HCT116 (cell line): Measurements from ENCODE around the gene GXYLT2. TPM values are rescaled to one million over a fixed set of nuclear protein-coding genes. Genes with fewer than 3 reads are reported as not detected.

Experiments used
- ATAC-seq: fragments of 200-7000 bp; cut with Tn5 transposase; 2 replicates; pipeline ENCODE4 v1.9.1; 2020; ENCODE audit warnings: mild to moderate bottlenecking, moderate library complexity
- BruUV-seq: library from RNA; stranded (reverse); fragments of 400-500 nt; replicated peaks from 2 replicates; lab custom pipeline; 2021; lab: Mats Ljungman, UMichigan
- CTCF ChIA-PET: fragments of 300-600 bp; sonication (Branson Sonifier 250); formaldehyde crosslinking; loops from one replicate; lab custom pipeline; 2021; ENCODE audit warnings: antibody characterized with exemption; lab: Charles Lee
- POLR2A ChIA-PET: fragments of 300-600, 350-600 bp; sonication (Branson Sonifier 250); formaldehyde crosslinking; loops from one replicate; lab custom pipeline; 2021; ENCODE audit warnings: antibody characterized with exemption; lab: Charles Lee
- RAD21 ChIA-PET, 2 experiments: fragments of 300-600 bp; sonication (Branson Sonifier 250); formaldehyde crosslinking; loops; one replicate each; lab custom pipeline; 2023; ENCODE audit warnings: low total read pairs in 2 of 2; ENCODE audit not compliant: uncharacterized antibody in 2 of 2, unreplicated experiment in 2 of 2, low non-redundant PET in 1 of 2; lab: Charles Lee
- DNase-seq: peaks from one replicate; pipeline ENCODE4 v3.0.0-alpha.2; 2010; ENCODE audit warnings: low read depth, low spot score
- H2AFZ ChIP-seq: fragments of 200-600 bp; shearing (Covaris generic), sonication (generic); 2 replicates; pipeline ENCODE4 v1.6.1; 2017; ENCODE audit warnings: low read depth, mixed run types, mixed read lengths, antibody characterized with exemption, low read length; ENCODE audit not compliant: poor library complexity, severe bottlenecking
- H3K27ac ChIP-seq: 2 replicates; pipeline ENCODE4 v1.5.1; 2012; ENCODE audit warnings: low read depth, low read length
- H3K27me3 ChIP-seq: fragments of 200-600 bp; sonication (generic); 2 replicates; pipeline ENCODE4 v1.6.1; 2016; ENCODE audit warnings: mixed run types, low read length, mixed read lengths; ENCODE audit not compliant: insufficient read depth
- H3K36me3 ChIP-seq, 2 experiments: fragments of 200-500 bp in 1 of 2; fragments of 200-600 bp in 1 of 2; sonication (Bioruptor generic) in 1 of 2; sonication (generic) in 1 of 2; 2 replicates each; pipeline versions ENCODE4 v1.5.1 to v1.6.1; 2014 to 2016; ENCODE audit warnings: low read length in 2 of 2, inconsistent platforms in 1 of 2, mixed read lengths in 1 of 2, mixed run types in 1 of 2; ENCODE audit not compliant: insufficient read depth in 2 of 2, control insufficient read depth in 1 of 2
- H3K4me1 ChIP-seq, 2 experiments: fragments of 200-600 bp in 1 of 2; sonication (generic) in 1 of 2; 2 replicates each; pipeline versions ENCODE4 v1.5.1 to v1.6.1; 2012 to 2017; ENCODE audit warnings: low read length in 2 of 2, inconsistent platforms in 1 of 2, mild to moderate bottlenecking in 1 of 2, mixed read lengths in 1 of 2, mixed run types in 1 of 2, moderate library complexity in 1 of 2; ENCODE audit not compliant: insufficient read depth in 2 of 2, control insufficient read depth in 1 of 2
- H3K4me2 ChIP-seq: fragments of 200-600 bp; sonication (generic); 2 replicates; pipeline ENCODE4 v1.6.1; 2017; ENCODE audit warnings: mixed run types, low read length, mixed read lengths
- H3K4me3 ChIP-seq, 2 experiments: fragments of 200-600 bp in 1 of 2; sonication (generic) in 1 of 2; replicated peaks in 1 of 2; 2 replicates each; pipeline ENCODE4 v1.5.1; 2011 to 2016; ENCODE audit warnings: low read length in 2 of 2, control low read depth in 1 of 2, low read depth in 1 of 2, mild to moderate bottlenecking in 1 of 2, mixed read lengths in 1 of 2, mixed run types in 1 of 2
- H3K79me2 ChIP-seq: fragments of 200-600 bp; sonication (generic); 2 replicates; pipeline ENCODE4 v1.6.1; 2017; ENCODE audit warnings: mild to moderate bottlenecking, mixed run types, low read length, moderate library complexity, mixed read lengths; ENCODE audit not compliant: insufficient read depth
- H3K9ac ChIP-seq: fragments of 200-600 bp; sonication (generic); 2 replicates; pipeline ENCODE4 v1.6.1; 2016; ENCODE audit warnings: low read length, mixed read lengths
- H3K9me2 ChIP-seq: fragments of 200-600 bp; sonication (generic), shearing (Covaris generic); 2 replicates; pipeline ENCODE4 v1.6.1; 2017; ENCODE audit warnings: mixed run types, mild to moderate bottlenecking, moderate library complexity; ENCODE audit not compliant: insufficient read depth
- H3K9me3 ChIP-seq, 2 experiments: fragments of 200-500 bp in 1 of 2; fragments of 200-600 bp in 1 of 2; sonication (Bioruptor generic) in 1 of 2; sonication (generic) in 1 of 2; 2 replicates each; pipeline ENCODE4 v1.6.1; 2014 to 2017; ENCODE audit warnings: low read length in 2 of 2, mixed read lengths in 2 of 2, inconsistent platforms in 1 of 2, low read depth in 1 of 2, mild to moderate bottlenecking in 1 of 2, mixed run types in 1 of 2, moderate library complexity in 1 of 2; ENCODE audit not compliant: control insufficient read depth in 1 of 2, insufficient read depth in 1 of 2
- H4K20me1 ChIP-seq: fragments of 200-600 bp; sonication (generic), shearing (Covaris generic); 2 replicates; pipeline ENCODE4 v1.6.1; 2017; ENCODE audit warnings: mixed run types, mild to moderate bottlenecking, moderate library complexity; ENCODE audit not compliant: insufficient read depth
- EZH2 ChIP-seq: fragments of 200-600 bp; sonication (generic); IDR thresholded peaks from 2 replicates; pipeline ENCODE4 v1.6.1; 2017; ENCODE audit warnings: antibody characterized with exemption, mixed run types
- EZH2phosphoT487 ChIP-seq: fragments of 200-600 bp; IDR thresholded peaks from 2 replicates; pipeline ENCODE4 v1.6.1; 2018; ENCODE audit warnings: antibody characterized with exemption, borderline replicate concordance
- FOSL1 ChIP-seq: IDR thresholded peaks from 2 replicates; pipeline ENCODE4 v1.6.1; 2012; ENCODE audit warnings: low read depth
- POLR2AphosphoS5 ChIP-seq: IDR thresholded peaks from 2 replicates; pipeline ENCODE4 v1.6.1; 2011; ENCODE audit warnings: mild to moderate bottlenecking, low read depth, low read length, moderate library complexity
- SIN3A ChIP-seq: IDR thresholded peaks from 2 replicates; pipeline ENCODE4 v1.6.1; 2012; ENCODE audit warnings: low read depth
- intact Hi-C: fragments of 100-400 bp; cut with micrococcal nuclease; formaldehyde crosslinking; loops from 2 replicates; pipeline ENCODE4 v1.10.0; 2022
- total RNA-seq: library from RNA; stranded (reverse); gene quantifications from one replicate; pipeline ENCODE4 v1.2.1, GENCODE V29; 2021; ENCODE audit not compliant: unreplicated experiment
- TF ChIP-seq, protein P1 (sequence below): IDR thresholded peaks from 2 replicates; pipeline ENCODE4 v1.6.1; 2012
- TF ChIP-seq, protein P2 (sequence below): IDR thresholded peaks from 2 replicates; pipeline ENCODE4 v1.6.1; 2012

Gene GXYLT2
- total RNA-seq, 1 experiment from 2014 or later, result 5.6 TPM

DNA sequence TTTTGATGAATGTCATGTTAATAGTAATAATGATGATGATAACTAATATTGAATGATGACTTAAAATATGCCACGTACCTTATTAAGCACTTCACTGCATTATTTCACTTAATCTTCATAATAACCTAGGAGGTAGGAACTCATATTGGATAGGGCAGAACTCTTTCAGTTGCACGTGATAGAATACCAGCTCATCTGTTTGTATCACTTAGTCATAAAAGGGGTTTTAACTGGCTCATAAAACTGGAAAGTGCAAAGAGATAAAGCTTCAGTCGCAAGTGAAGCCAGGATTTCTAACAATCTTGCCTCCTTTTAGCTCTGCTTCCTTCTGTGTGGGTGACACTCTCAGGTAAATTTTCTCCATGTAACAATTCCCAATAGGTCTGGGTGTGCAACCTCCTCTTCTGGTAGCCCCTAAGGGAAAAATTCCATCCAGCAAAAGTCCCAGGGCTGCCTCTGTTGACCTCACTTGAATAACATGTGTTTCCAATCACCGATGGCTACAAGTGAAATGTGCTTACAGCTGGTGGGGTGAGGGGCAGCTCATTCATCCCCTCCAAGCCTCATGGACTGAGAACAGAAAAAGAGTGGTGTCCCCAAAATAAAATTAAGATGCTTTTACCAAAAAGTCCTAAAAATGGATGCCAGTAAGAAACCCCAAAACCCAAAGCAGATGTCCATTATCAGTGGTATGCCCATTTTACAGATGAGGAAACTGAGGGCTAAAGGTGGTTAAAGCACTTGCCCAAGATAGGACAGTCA is 9.3 kb downstream of the GXYLT2 start:
- no peak overlapping the region for H3K4me3 ChIP-seq
- no TSS peak for BruUV-seq
- H3K9me3 ChIP-seq, result no peaks in the 10 kb centered on the region
- POLR2A ChIA-PET, result no interaction called here
- H2AFZ ChIP-seq, result no peak overlapping the region
- no peaks in the 10 kb centered on the region for H3K36me3 ChIP-seq
- no peak for TF ChIP-seq EZH2
- no peak for TF ChIP-seq EZH2phosphoT487
- no peak for TF ChIP-seq FOSL1
- TF ChIP-seq SIN3A, result no peak
- TF ChIP-seq, protein P1, sequence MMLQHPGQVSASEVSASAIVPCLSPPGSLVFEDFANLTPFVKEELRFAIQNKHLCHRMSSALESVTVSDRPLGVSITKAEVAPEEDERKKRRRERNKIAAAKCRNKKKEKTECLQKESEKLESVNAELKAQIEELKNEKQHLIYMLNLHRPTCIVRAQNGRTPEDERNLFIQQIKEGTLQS, result no peak
- intact Hi-C loops, result no loop called here
- no peaks in the 10 kb centered on the region for H3K79me2 ChIP-seq
- no peaks in the 10 kb centered on the region for H3K27me3 ChIP-seq
- no peak overlapping the region for H3K27ac ChIP-seq
- no peak overlapping the region for H3K9ac ChIP-seq
- no peak for DNase-seq
- no peak for ATAC-seq
- no peaks in the 10 kb centered on the region for H4K20me1 ChIP-seq
- no peak overlapping the region for H3K4me2 ChIP-seq
- RAD21 ChIA-PET, result no interaction called here
- CTCF ChIA-PET, result no interaction called here
- H3K4me1 ChIP-seq, result peaks cover 0 to under 1% of the 10 kb centered on the region in 2 experiments; a peak in 2 of 4 replicates
- H3K9me2 ChIP-seq, result no peaks in the 10 kb centered on the region

DNA sequence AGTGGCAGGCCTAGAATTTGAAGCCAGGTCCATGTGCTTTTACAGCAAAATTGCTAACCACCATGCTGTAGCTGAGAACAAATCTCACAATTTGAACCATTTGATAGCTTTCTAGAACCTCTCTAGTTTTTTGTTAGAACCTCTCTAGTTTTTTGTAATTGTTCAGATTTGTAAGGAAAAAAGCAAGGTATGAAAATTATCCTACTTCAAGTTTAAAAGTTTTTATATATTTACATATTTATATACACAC is 9.8 kb downstream of the GXYLT2 start:
- H4K20me1 ChIP-seq, result no peaks in the 10 kb centered on the region
- no peak overlapping the region for H2AFZ ChIP-seq
- H3K36me3 ChIP-seq, result no peaks in the 10 kb centered on the region
- H3K9ac ChIP-seq, result no peak overlapping the region
- no peaks in the 10 kb centered on the region for H3K79me2 ChIP-seq
- TF ChIP-seq POLR2AphosphoS5, result no peak
- TF ChIP-seq EZH2, result no peak
- TF ChIP-seq, protein P2, sequence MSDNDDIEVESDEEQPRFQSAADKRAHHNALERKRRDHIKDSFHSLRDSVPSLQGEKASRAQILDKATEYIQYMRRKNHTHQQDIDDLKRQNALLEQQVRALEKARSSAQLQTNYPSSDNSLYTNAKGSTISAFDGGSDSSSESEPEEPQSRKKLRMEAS, result no peak
- no peak for ATAC-seq
- POLR2A ChIA-PET, result no interaction called here
- H3K4me2 ChIP-seq, result no peak overlapping the region
- intact Hi-C loops, result no loop called here
- no peaks in the 10 kb centered on the region for H3K9me3 ChIP-seq
- no peaks in the 10 kb centered on the region for H3K9me2 ChIP-seq
- DNase-seq, result no peak
- RAD21 ChIA-PET, result no interaction called here
- no peaks in the 10 kb centered on the region; a peak in 1 of 4 replicates for H3K4me1 ChIP-seq
- no peak overlapping the region for H3K4me3 ChIP-seq
- no TSS peak for BruUV-seq
- H3K27ac ChIP-seq, result no peak overlapping the region
- no peaks in the 10 kb centered on the region for H3K27me3 ChIP-seq
- CTCF ChIA-PET, result no interaction called here
